GM12878 (cell line): ENCODE measurements around the gene DIO3. TPM values are rescaled to one million over a fixed set of nuclear protein-coding genes. Genes with fewer than 3 reads are reported as not detected.

ENCODE experiments used
- ATAC-seq: fragments of 200-7000 bp; cut with Tn5 transposase; 3 replicates; pipeline ENCODE4 v1.9.1; 2020; ENCODE audit warnings: mild to moderate bottlenecking, moderate library complexity
- BruUV-seq: library from RNA; stranded (reverse); fragments of 400-500 nt; replicated peaks from 2 replicates; lab custom pipeline; 2021; lab: Mats Ljungman, UMichigan
- CTCF ChIA-PET: fragments of 300-600 bp; sonication (Branson Sonifier 250); formaldehyde crosslinking; extraction: SDS; loops from one replicate; lab custom pipeline; 2021; ENCODE audit warnings: inconsistent platforms; lab: Yijun Ruan, JAX
- POLR2A ChIA-PET: fragments of 350-600 bp; formaldehyde crosslinking; extraction: SDS; loops from one replicate; lab custom pipeline; 2021; ENCODE audit warnings: inconsistent platforms; lab: Charles Lee
- RAD21 ChIA-PET: fragments of 300-600 bp; sonication (Branson Sonifier 250); formaldehyde crosslinking; loops from one replicate; lab custom pipeline; 2023; ENCODE audit warnings: antibody characterized with exemption; ENCODE audit not compliant: unreplicated experiment; lab: Charles Lee
- SMC1A ChIA-PET: fragments of 300-600 bp; sonication (Branson Sonifier 250); formaldehyde crosslinking; loops from one replicate; lab custom pipeline; 2023; ENCODE audit not compliant: unreplicated experiment, uncharacterized antibody; lab: Charles Lee
- DNase-seq: peaks from one replicate; pipeline ENCODE4 v3.0.0-alpha.2; 2011; ENCODE audit warnings: low read depth, low spot score
- FAIRE-seq: peaks from 3 replicates; lab custom pipeline; 2011; peaks lifted over from hg19 to GRCh38; lab: Jason Lieb, UNC
- H2AFZ ChIP-seq: 2 replicates; pipeline ENCODE4 v1.6.0; 2011; ENCODE audit warnings: low read depth, low read length, control low read depth; ENCODE audit not compliant: control insufficient read depth
- H3K27ac ChIP-seq: 2 replicates; pipeline ENCODE4 v1.5.1; 2011; ENCODE audit warnings: control low read depth; ENCODE audit not compliant: control insufficient read depth, insufficient read depth
- H3K27me3 ChIP-seq, 2 experiments: replicated peaks in 1 of 2; 2 replicates each; pipeline versions ENCODE4 v1.6.0 to v1.6.1; 2011; ENCODE audit warnings: low read length in 1 of 2; ENCODE audit not compliant: control insufficient read depth in 2 of 2, insufficient read depth in 2 of 2
- H3K36me3 ChIP-seq, 2 experiments: 2 replicates each; pipeline ENCODE4 v1.5.1; 2011; ENCODE audit warnings: low read length in 1 of 2; ENCODE audit not compliant: control insufficient read depth in 2 of 2, insufficient read depth in 2 of 2
- H3K4me1 ChIP-seq: 2 replicates; pipeline ENCODE4 v1.6.1; 2011; ENCODE audit warnings: mild to moderate bottlenecking, low read length, moderate library complexity, mixed read lengths; ENCODE audit not compliant: control insufficient read depth, insufficient read depth
- H3K4me2 ChIP-seq: 2 replicates; pipeline ENCODE4 v1.6.0; 2011; ENCODE audit warnings: control low read depth; ENCODE audit not compliant: control insufficient read depth, insufficient read depth
- H3K4me3 ChIP-seq: fragments of 200-600 bp; sonication (generic); 2 replicates; pipeline ENCODE4 v1.5.1; 2016
- H3K79me2 ChIP-seq: 2 replicates; pipeline ENCODE4 v1.6.0; 2011; ENCODE audit warnings: low read length; ENCODE audit not compliant: control insufficient read depth, insufficient read depth
- H3K9ac ChIP-seq: 2 replicates; pipeline ENCODE4 v1.8.0; 2011; ENCODE audit warnings: low read length, control low read depth, mixed read lengths; ENCODE audit not compliant: control insufficient read depth, insufficient read depth
- H3K9me3 ChIP-seq: replicated peaks from 3 replicates; pipeline ENCODE4 v1.5.1; 2011; ENCODE audit warnings: mild to moderate bottlenecking, low read length; ENCODE audit not compliant: control insufficient read depth, insufficient read depth
- H4K20me1 ChIP-seq: 2 replicates; pipeline ENCODE4 v1.6.0; 2011; ENCODE audit not compliant: control insufficient read depth, insufficient read depth
- CREB1 ChIP-seq: IDR thresholded peaks from 2 replicates; pipeline ENCODE4 v1.6.1; 2012; ENCODE audit warnings: low read depth, mild to moderate bottlenecking, inconsistent platforms
- FOXM1 ChIP-seq: IDR thresholded peaks from 2 replicates; pipeline ENCODE4 v1.6.1; 2012; ENCODE audit warnings: low read depth, mild to moderate bottlenecking, inconsistent platforms, low read length, moderate library complexity
- PML ChIP-seq: IDR thresholded peaks from 2 replicates; pipeline ENCODE4 v1.6.1; 2012; ENCODE audit warnings: low read length, inconsistent platforms
- RAD21 ChIP-seq: IDR thresholded peaks from 2 replicates; pipeline ENCODE4 v1.6.1; 2011; ENCODE audit warnings: mild to moderate bottlenecking, low read depth, low read length, moderate library complexity; ENCODE audit not compliant: insufficient read depth
- SIX5 ChIP-seq: IDR thresholded peaks from 2 replicates; pipeline ENCODE4 v1.6.1; 2011; ENCODE audit warnings: mild to moderate bottlenecking, low read depth, low read length, moderate library complexity; ENCODE audit not compliant: severe bottlenecking
- ZNF24 ChIP-seq: fragments of 450-650 bp; IDR thresholded peaks from 2 replicates; pipeline ENCODE4 v1.6.1; 2017; ENCODE audit warnings: antibody characterized with exemption, mild to moderate bottlenecking
- WGBS: methylation state at CpG from one replicate; pipeline ENCODE4 v1.1.6; 2016; ENCODE audit warnings: low lambda C conversion rate; ENCODE audit not compliant: insufficient replicate concordance, insufficient coverage; ENCODE audit errors: missing lambda C conversion rate; 5-methylcytosine and 5-hydroxymethylcytosine counted together
- in situ Hi-C: fragments of 300-500 bp; cut with MboI; formaldehyde crosslinking; loops from 9 replicates; pipeline ENCODE4 v1.14.3; 2018; ENCODE audit warnings: mixed read lengths
- intact Hi-C: fragments of 100-400 bp; cut with micrococcal nuclease; formaldehyde crosslinking; loops from one replicate; pipeline ENCODE4 v1.14.2; 2022; ENCODE audit not compliant: unreplicated experiment
- polyA plus RNA-seq, 11 experiments: library from polyadenylated mRNA; depleted of rRNA in 4 of 11; unstranded in 6 of 11; stranded (reverse) in 5 of 11; fragments of >200 nt; fragmentation: Nextera tagmentation in 4 of 11; fragmentation: Illumina TruSeq in 1 of 11; extraction: Ambion mirVana in 4 of 11; extraction: Trizol in 1 of 11; gene quantifications; 1 replicate in 1 of 11; 2 replicates in 10 of 11; pipeline versions ENCODE4 v1.2.1 to v1.2.3, GENCODE V29; 2011 to 2016; ENCODE audit warnings: inconsistent platforms in 2 of 11, missing spikeins in 2 of 11, low read depth in 1 of 11
- total RNA-seq, 4 experiments: library from RNA; depleted of rRNA in 3 of 4; stranded (reverse); fragments of >200 nt in 3 of 4; fragmentation: Illumina TruSeq in 1 of 4; extraction: Trizol in 1 of 4; gene quantifications; 2 replicates each; pipeline versions ENCODE4 v1.2.1 to v1.2.3, GENCODE V29; 2013 to 2021
- TF ChIP-seq, protein P1 (sequence below): fragments of 450-650 bp; IDR thresholded peaks from 2 replicates; pipeline ENCODE4 v1.6.1; 2017; ENCODE audit warnings: borderline replicate concordance

DIO3 gene
- total and polyA plus RNA-seq, 10 of the 15 experiments (the other 5 are each of a cell fraction or from before 2014, with no cell fraction given), result not detected

DNA sequence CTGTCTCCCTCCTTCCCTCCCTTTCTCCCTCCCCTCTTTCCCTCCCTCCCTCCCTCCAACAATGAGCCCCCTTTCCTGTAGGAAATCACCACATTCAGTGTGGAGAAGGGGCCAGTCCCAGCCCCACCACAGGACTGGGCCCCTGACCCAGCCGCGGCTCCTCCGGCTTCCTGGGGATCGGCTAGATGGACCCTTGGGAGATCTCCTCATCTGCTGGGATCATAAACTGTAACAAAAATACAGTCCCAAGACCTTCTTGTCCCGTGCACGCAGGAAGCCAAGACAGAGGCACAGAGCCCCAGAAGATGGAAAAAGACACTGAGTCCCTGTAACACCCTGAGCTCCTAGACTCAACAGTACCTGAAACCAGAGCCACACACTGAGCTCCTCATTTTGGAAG, 23.9 kb downstream of the DIO3 start:
- no peak for TF ChIP-seq SIX5
- TF ChIP-seq, protein P1, sequence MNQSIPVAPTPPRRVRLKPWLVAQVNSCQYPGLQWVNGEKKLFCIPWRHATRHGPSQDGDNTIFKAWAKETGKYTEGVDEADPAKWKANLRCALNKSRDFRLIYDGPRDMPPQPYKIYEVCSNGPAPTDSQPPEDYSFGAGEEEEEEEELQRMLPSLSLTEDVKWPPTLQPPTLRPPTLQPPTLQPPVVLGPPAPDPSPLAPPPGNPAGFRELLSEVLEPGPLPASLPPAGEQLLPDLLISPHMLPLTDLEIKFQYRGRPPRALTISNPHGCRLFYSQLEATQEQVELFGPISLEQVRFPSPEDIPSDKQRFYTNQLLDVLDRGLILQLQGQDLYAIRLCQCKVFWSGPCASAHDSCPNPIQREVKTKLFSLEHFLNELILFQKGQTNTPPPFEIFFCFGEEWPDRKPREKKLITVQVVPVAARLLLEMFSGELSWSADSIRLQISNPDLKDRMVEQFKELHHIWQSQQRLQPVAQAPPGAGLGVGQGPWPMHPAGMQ, result no peak
- no peak for TF ChIP-seq PML
- no peak for TF ChIP-seq CREB1
- TF ChIP-seq ZNF24, result no peak
- no peak for TF ChIP-seq RAD21
- no peak for TF ChIP-seq FOXM1

More for the DNA sequence above, 23.9 kb downstream of the DIO3 start:
- ChIA-PET RAD21 (no interaction called here), SMC1A (no interaction called here), POLR2A (no interaction called here), CTCF (no interaction called here)
- intact Hi-C loops, result no loop called here
- ATAC-seq (no peak), DNase-seq (no peak), FAIRE-seq (no peak)
- no peak overlapping the region for H3K4me2 ChIP-seq
- no peaks in the 10 kb centered on the region for H3K9me3 ChIP-seq
- H3K27ac ChIP-seq, result no peak overlapping the region
- H3K36me3 ChIP-seq, result no peaks in the 10 kb centered on the region
- no peaks in the 10 kb centered on the region for H3K4me1 ChIP-seq
- no peaks in the 10 kb centered on the region for H3K79me2 ChIP-seq
- H2AFZ ChIP-seq, result no peak overlapping the region
- no peaks in the 10 kb centered on the region for H3K27me3 ChIP-seq
- WGBS, result 73% methylated on average over 6 of the region's 6 CpGs
- H4K20me1 ChIP-seq, result no peaks in the 10 kb centered on the region
- no TSS peak for BruUV-seq
- no peak overlapping the region for H3K4me3 ChIP-seq
- no peak overlapping the region for H3K9ac ChIP-seq
- in situ Hi-C loops, result no loop called here
